PFSK-1 (cell line): ENCODE results near the gene ITGA8.

Experiments used
- POLR2AphosphoS5 ChIP-seq: IDR thresholded peaks from 2 replicates; pipeline ENCODE4 v1.6.1; 2012; ENCODE audit warnings: low read depth, mild to moderate bottlenecking, control low read depth, low read length, moderate library complexity
- REST ChIP-seq, 2 experiments: IDR thresholded peaks; 2 replicates each; pipeline versions ENCODE4 v1.6.1 to v1.8.0; 2011 to 2012; ENCODE audit warnings: low read depth in 2 of 2, low read length in 2 of 2, control low read depth in 1 of 2, inconsistent platforms in 1 of 2, mild to moderate bottlenecking in 1 of 2, moderate library complexity in 1 of 2; ENCODE audit not compliant: insufficient read depth in 1 of 2
- SIN3A ChIP-seq: IDR thresholded peaks from 2 replicates; pipeline ENCODE4 v1.6.1; 2012; ENCODE audit warnings: mild to moderate bottlenecking, low read length, moderate library complexity, borderline replicate concordance; ENCODE audit not compliant: insufficient read depth
- TAF1 ChIP-seq: IDR thresholded peaks from 2 replicates; pipeline ENCODE4 v1.6.1; 2012; ENCODE audit warnings: low read length, control low read depth, borderline replicate concordance; ENCODE audit not compliant: insufficient read depth

- no peak for TF ChIP-seq POLR2AphosphoS5
- no peak for TF ChIP-seq REST (IDR thresholded peaks at IDR 0.05; ENCODE audit: insufficient read depth in 1 of 2, low read depth in 2 of 2, low read length in 2 of 2)
- no peak for TF ChIP-seq TAF1
- TF ChIP-seq SIN3A: no peak
Observed at GRCh38 chr10:15710455-15710854, 9.3 kb downstream of the ITGA8 start.
